ENCODE data around the gene PSD4. TPM values are rescaled to one million over a fixed set of nuclear protein-coding genes. Genes with fewer than 3 reads are reported as not detected.

Gene PSD4
- total RNA-seq, 1 experiment from 2014 or later: 1.0 TPM

GRCh38 chr2:113208396-113208795 lies 34.6 kb downstream of the PSD4 start:
- no peaks in the 10 kb centered on the region for H3K36me3 Mint-ChIP-seq (ENCODE audit: insufficient read depth in 1 of 3, low read depth in 3 of 3)
- H2BK5ac ChIP-seq (ENCODE audit: insufficient read length, low read length): no peak overlapping the region
- no peak overlapping the region for H3K9ac ChIP-seq (ENCODE audit: extremely low read depth, insufficient read length, low read length)
- no peak overlapping the region for H3K23ac ChIP-seq (ENCODE audit: insufficient read length, low read depth, low read length)
- H4K8ac ChIP-seq (replicated peaks; ENCODE audit: insufficient read length, low read depth, low read length): no peak overlapping the region
- H2BK20ac ChIP-seq (ENCODE audit: low read depth, low read length, poor library complexity, severe bottlenecking): no peak overlapping the region
- H3K18ac ChIP-seq (ENCODE audit: insufficient read length, low read depth, low read length): no peak overlapping the region
- H2BK12ac ChIP-seq (ENCODE audit: insufficient read length, low read depth, low read length): no peak overlapping the region
- H3T11ph ChIP-seq (ENCODE audit: low read length): no peak overlapping the region
- no peaks in the 10 kb centered on the region for H3K27me3 ChIP-seq (ENCODE audit: insufficient read depth, low read length)
- H3K9me3 ChIP-seq (ENCODE audit: control insufficient read depth, low read depth, low read length): no peaks in the 10 kb centered on the region
- H3K9me3 Mint-ChIP-seq: no peaks in the 10 kb centered on the region; a peak in 2 of 5 replicates
- no peak overlapping the region for H4K91ac ChIP-seq (ENCODE audit: insufficient read length, low read depth, low read length)
- H3K4me1 ChIP-seq (ENCODE audit: insufficient read depth, low read length): no peaks in the 10 kb centered on the region; the same call in 1 of the 2 replicates
- H4K20me1 ChIP-seq (ENCODE audit: control insufficient read depth, insufficient read depth, insufficient read length): no peaks in the 10 kb centered on the region
- H4K5ac ChIP-seq (ENCODE audit: insufficient read length, low read depth, low read length): no peak overlapping the region
- no peaks in the 10 kb centered on the region for H3K79me1 ChIP-seq (ENCODE audit: insufficient read depth, low read depth, low read length, poor library complexity, severe bottlenecking)
- no peaks in the 10 kb centered on the region for H3K23me2 ChIP-seq (ENCODE audit: insufficient read length, low read depth, low read length, poor library complexity, severe bottlenecking)
- peaks cover 11% of the 10 kb centered on the region for H3K27me3 Mint-ChIP-seq (ENCODE audit: low read depth)
- no peak overlapping the region for H2BK15ac ChIP-seq (ENCODE audit: low read depth, low read length)
- H3K27ac Mint-ChIP-seq: no peak overlapping the region
- peaks cover 10 to 25% of the 10 kb centered on the region in 2 experiments for H3K4me1 Mint-ChIP-seq
- TF ChIP-seq CTCF (conservative IDR thresholded peaks at IDR 0.05): no peak
- no peak overlapping the region for H2BK120ac ChIP-seq (ENCODE audit: low read depth, low read length, poor library complexity, severe bottlenecking)
- H3K79me2 ChIP-seq (ENCODE audit: insufficient read depth, low read length): no peaks in the 10 kb centered on the region
- no peak overlapping the region for H3K14ac ChIP-seq (ENCODE audit: insufficient read depth, low read length)
- H3K4ac ChIP-seq (ENCODE audit: low read depth, low read length): no peak overlapping the region
- no peak overlapping the region for H2AK5ac ChIP-seq (ENCODE audit: insufficient read length, low read length)
- no peak overlapping the region for H3K4me2 ChIP-seq (ENCODE audit: insufficient read depth, insufficient read length, low read length)
- WGBS (ENCODE audit: extremely low coverage, insufficient read length, low lambda C conversion rate): no CpG with 5 or more reads among the region's 5 CpGs
- no peak overlapping the region for H3K4me3 Mint-ChIP-seq
- H3K27ac ChIP-seq (ENCODE audit: insufficient read length, low read depth, low read length): no peak overlapping the region
- no peak for DNase-seq
- no peak overlapping the region for H2AFZ ChIP-seq (ENCODE audit: low read length)
- H3K56ac ChIP-seq (ENCODE audit: insufficient read length, low read depth, low read length): no peak overlapping the region
